OCI-LY7 (cell line): ENCODE results near the gene FBXO47. TPM values are rescaled to one million over a fixed set of nuclear protein-coding genes. Genes with fewer than 3 reads are reported as not detected.

Experiments
- BruUV-seq: library from RNA; stranded (reverse); fragments of 400-500 nt; replicated peaks from 2 replicates; lab custom pipeline; 2021; lab: Mats Ljungman, UMichigan
- CTCF ChIA-PET: fragments of 300-600 bp; sonication (Branson Sonifier 250); formaldehyde crosslinking; loops from one replicate; lab custom pipeline; 2022; ENCODE audit warnings: antibody characterized with exemption; ENCODE audit not compliant: unreplicated experiment; lab: Charles Lee
- POLR2A ChIA-PET: fragments of 300-600 bp; sonication (Branson Sonifier 250); formaldehyde crosslinking; loops from one replicate; lab custom pipeline; 2022; ENCODE audit warnings: antibody characterized with exemption; lab: Charles Lee
- DNase-seq: peaks from one replicate; pipeline ENCODE4 v3.0.0-alpha.2; 2015; ENCODE audit warnings: low spot score
- H2AFZ ChIP-seq: fragments of 200-600 bp; sonication (generic), shearing (Covaris generic); 2 replicates; pipeline ENCODE4 v1.6.1; 2014; ENCODE audit warnings: mild to moderate bottlenecking, antibody characterized with exemption, low read length, moderate library complexity
- H3K27ac ChIP-seq: fragments of 200-600 bp; sonication (generic); 2 replicates; pipeline ENCODE4 v1.5.1; 2014; ENCODE audit warnings: mixed run types, low read depth, mild to moderate bottlenecking, moderate library complexity, low read length, inconsistent platforms; ENCODE audit not compliant: poor library complexity, severe bottlenecking
- H3K36me3 ChIP-seq: fragments of 200-600 bp; sonication (generic); 2 replicates; pipeline ENCODE4 v1.6.1; 2014; ENCODE audit warnings: mild to moderate bottlenecking, antibody characterized with exemption, low read length, moderate library complexity, mixed read lengths; ENCODE audit not compliant: insufficient read depth
- H3K4me1 ChIP-seq: fragments of 200-600 bp; sonication (generic); 2 replicates; pipeline ENCODE4 v1.5.1; 2014; ENCODE audit warnings: mild to moderate bottlenecking, low read length; ENCODE audit not compliant: insufficient read depth, poor library complexity, severe bottlenecking
- H3K4me2 ChIP-seq: fragments of 200-600 bp; sonication (generic); 2 replicates; pipeline ENCODE4 v1.6.1; 2014; ENCODE audit warnings: mild to moderate bottlenecking, low read length
- H3K4me3 ChIP-seq: fragments of 200-600 bp; sonication (generic); 2 replicates; pipeline ENCODE4 v1.5.1; 2014; ENCODE audit warnings: mild to moderate bottlenecking, low read depth, low read length; ENCODE audit not compliant: poor library complexity, severe bottlenecking
- H3K79me2 ChIP-seq: fragments of 200-600 bp; sonication (generic); 2 replicates; pipeline ENCODE4 v1.6.1; 2016; ENCODE audit warnings: low read depth, mild to moderate bottlenecking, low read length, moderate library complexity, mixed read lengths; ENCODE audit not compliant: insufficient read depth
- H3K9me2 ChIP-seq: fragments of 200-600 bp; sonication (generic); 2 replicates; pipeline ENCODE4 v1.6.1; 2016; ENCODE audit warnings: mild to moderate bottlenecking, low read length, mixed read lengths; ENCODE audit not compliant: insufficient read depth
- H3K9me3 ChIP-seq: fragments of 200-600 bp; sonication (generic); 2 replicates; pipeline ENCODE4 v1.6.1; 2014; ENCODE audit warnings: mild to moderate bottlenecking, mixed run types, low read length, mixed read lengths
- H4K20me1 ChIP-seq: fragments of 200-600 bp; sonication (generic); 2 replicates; pipeline ENCODE4 v1.6.1; 2014; ENCODE audit warnings: mild to moderate bottlenecking, antibody characterized with exemption, low read length, moderate library complexity, mixed read lengths; ENCODE audit not compliant: insufficient read depth
- EZH2phosphoT487 ChIP-seq: fragments of 200-600 bp; sonication (generic); IDR thresholded peaks from 2 replicates; pipeline ENCODE4 v1.6.1; 2018; ENCODE audit warnings: low read depth, borderline replicate concordance, mild to moderate bottlenecking, mixed run types, antibody characterized with exemption, low read length, moderate library complexity, mixed read lengths
- intact Hi-C: fragments of 100-400 bp; cut with micrococcal nuclease; formaldehyde crosslinking; loops from one replicate; pipeline ENCODE4 v1.10.0; 2022; ENCODE audit not compliant: unreplicated experiment
- total RNA-seq, 2 experiments: library from RNA; depleted of rRNA in 1 of 2; stranded (reverse); fragments of >200 nt in 1 of 2; shearing (Covaris generic) in 1 of 2; gene quantifications; 2 replicates each; pipeline ENCODE4 v1.2.3, GENCODE V29; 2014 to 2022
- TF ChIP-seq, protein P1 (sequence below): fragments of 200-600 bp; sonication (generic); conservative IDR thresholded peaks from 2 replicates; pipeline ENCODE4 v1.5.1; 2014; ENCODE audit warnings: mild to moderate bottlenecking, antibody characterized with exemption, low read length, moderate library complexity, mixed read lengths

The FBXO47 gene
- total RNA-seq, 2 experiments from 2014 or later: 0.13 TPM; not detected in 1

- TF ChIP-seq, protein P1, sequence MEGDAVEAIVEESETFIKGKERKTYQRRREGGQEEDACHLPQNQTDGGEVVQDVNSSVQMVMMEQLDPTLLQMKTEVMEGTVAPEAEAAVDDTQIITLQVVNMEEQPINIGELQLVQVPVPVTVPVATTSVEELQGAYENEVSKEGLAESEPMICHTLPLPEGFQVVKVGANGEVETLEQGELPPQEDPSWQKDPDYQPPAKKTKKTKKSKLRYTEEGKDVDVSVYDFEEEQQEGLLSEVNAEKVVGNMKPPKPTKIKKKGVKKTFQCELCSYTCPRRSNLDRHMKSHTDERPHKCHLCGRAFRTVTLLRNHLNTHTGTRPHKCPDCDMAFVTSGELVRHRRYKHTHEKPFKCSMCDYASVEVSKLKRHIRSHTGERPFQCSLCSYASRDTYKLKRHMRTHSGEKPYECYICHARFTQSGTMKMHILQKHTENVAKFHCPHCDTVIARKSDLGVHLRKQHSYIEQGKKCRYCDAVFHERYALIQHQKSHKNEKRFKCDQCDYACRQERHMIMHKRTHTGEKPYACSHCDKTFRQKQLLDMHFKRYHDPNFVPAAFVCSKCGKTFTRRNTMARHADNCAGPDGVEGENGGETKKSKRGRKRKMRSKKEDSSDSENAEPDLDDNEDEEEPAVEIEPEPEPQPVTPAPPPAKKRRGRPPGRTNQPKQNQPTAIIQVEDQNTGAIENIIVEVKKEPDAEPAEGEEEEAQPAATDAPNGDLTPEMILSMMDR: no peak
- TF ChIP-seq EZH2phosphoT487: no peak
- BruUV-seq: no TSS peak
- ChIA-PET POLR2A (no interaction called here), CTCF (no interaction called here)
- DNase-seq: no peak
- H3K36me3 ChIP-seq: peaks cover 61% of the 10 kb centered on the region
- no peaks in the 10 kb centered on the region for H3K79me2 ChIP-seq
- H3K4me3 ChIP-seq: no peak overlapping the region
- H4K20me1 ChIP-seq: no peaks in the 10 kb centered on the region
- no peaks in the 10 kb centered on the region for H3K9me2 ChIP-seq
- H3K9me3 ChIP-seq: no peaks in the 10 kb centered on the region
- no peak overlapping the region for H2AFZ ChIP-seq
- intact Hi-C loops: no loop called here
- H3K4me2 ChIP-seq: no peak overlapping the region
- H3K27ac ChIP-seq: no peak overlapping the region
- no peaks in the 10 kb centered on the region for H3K4me1 ChIP-seq
Observed at GRCh38 chr17:38918916-38919315, 48.3 kb downstream of the FBXO47 start.

DNA sequence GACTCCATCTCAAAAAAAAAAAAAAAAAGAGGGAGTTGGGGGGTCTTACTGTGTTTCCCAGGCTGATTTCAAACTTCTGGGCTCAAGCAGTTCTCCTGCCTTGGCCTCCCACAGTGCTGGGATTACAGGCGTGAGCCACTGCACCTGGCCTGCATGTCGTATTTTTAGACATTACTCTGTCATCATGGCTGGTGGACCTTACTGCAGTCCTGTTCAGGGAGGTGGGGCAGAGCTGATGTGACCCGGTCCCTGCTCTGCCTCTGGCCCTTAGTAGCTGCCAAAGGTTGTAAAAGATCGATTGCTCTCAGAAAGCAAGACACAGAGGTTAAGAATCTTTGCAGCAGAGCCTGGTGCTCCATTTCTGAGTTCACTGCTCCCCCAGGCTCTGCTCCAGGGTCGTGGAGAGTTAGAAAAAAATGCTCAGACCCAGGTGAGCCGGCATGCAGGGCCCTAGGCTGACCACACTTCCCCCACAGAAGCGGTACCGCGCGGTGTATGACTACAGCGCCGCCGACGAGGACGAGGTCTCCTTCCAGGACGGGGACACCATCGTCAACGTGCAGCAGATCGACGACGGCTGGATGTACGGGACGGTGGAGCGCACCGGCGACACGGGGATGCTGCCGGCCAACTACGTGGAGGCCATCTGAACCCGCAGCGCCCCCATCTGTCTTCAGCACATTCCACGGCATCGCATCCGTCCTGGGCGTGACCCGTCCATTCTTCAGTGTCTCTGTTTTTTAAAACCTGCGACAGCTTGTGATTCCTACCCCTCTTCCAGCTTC lies 48.9 kb downstream of the FBXO47 start:
- H3K9me2 ChIP-seq: no peaks in the 10 kb centered on the region
- CTCF ChIA-PET: no interaction called here
- H3K4me3 ChIP-seq: no peak overlapping the region
- H3K36me3 ChIP-seq: peaks cover 63% of the 10 kb centered on the region
- no peak overlapping the region for H2AFZ ChIP-seq
- POLR2A ChIA-PET: interaction anchor here (0.6 to 1.3 kb wide), 2 partner anchors 11 to 40 kb away, joined by 4 to 6 read pairs; no protein-coding TSS in a partner anchor
- no peak overlapping the region for H3K27ac ChIP-seq
- H3K9me3 ChIP-seq: no peaks in the 10 kb centered on the region
- intact Hi-C loops: no loop called here
- no peaks in the 10 kb centered on the region for H3K4me1 ChIP-seq
- no peak for DNase-seq
- BruUV-seq: no TSS peak
- H4K20me1 ChIP-seq: no peaks in the 10 kb centered on the region
- H3K4me2 ChIP-seq: no peak overlapping the region
- TF ChIP-seq EZH2phosphoT487: no peak
- TF ChIP-seq, protein P1: peak; percentile 31; the same call in 1 of the 2 replicates
- H3K79me2 ChIP-seq: no peaks in the 10 kb centered on the region

DNA sequence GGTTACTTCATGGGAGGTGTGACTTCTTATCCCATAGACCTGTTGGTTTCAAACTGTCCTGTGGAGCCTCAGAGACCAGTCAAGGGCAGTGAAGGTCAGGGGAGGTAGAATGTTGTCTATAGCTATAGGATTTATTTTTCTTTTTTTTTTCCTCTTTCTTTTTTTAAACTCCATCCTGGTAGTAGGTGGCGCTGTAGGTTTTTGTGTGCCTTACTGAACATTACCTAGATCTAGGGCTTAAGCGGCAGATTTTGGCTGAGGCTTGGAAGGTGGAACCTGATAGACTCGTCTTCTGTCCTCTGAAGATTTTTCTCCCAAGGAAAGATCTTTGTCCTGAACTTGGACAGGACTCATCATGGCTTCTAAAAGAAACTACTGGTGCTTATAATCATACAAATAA lies 49.9 kb downstream of the FBXO47 start:
- Histone ChIP-seq H3K27ac (no peak overlapping the region), H3K9me2 (no peaks in the 10 kb centered on the region), H3K4me2 (no peak overlapping the region), H3K4me3 (no peak overlapping the region), H4K20me1 (no peaks in the 10 kb centered on the region), H2AFZ (no peak overlapping the region), H3K4me1 (no peaks in the 10 kb centered on the region), H3K36me3 (peaks cover 66% of the 10 kb centered on the region), H3K79me2 (no peaks in the 10 kb centered on the region), H3K9me3 (no peaks in the 10 kb centered on the region)
- ChIA-PET POLR2A (interaction anchor here (0.7 to 1.3 kb wide), 3 partner anchors 10 to 63 kb away, joined by 3 to 6 read pairs (median 3); no protein-coding TSS in a partner anchor), CTCF (no interaction called here)
- BruUV-seq: no TSS peak
- TF ChIP-seq, protein P1: peak; percentile 70
- no peak for TF ChIP-seq EZH2phosphoT487
- intact Hi-C loops: no loop called here
- DNase-seq: peak; percentile 25
